ENCODE data around the gene MYZAP. TPM values are rescaled to one million over a fixed set of nuclear protein-coding genes. Genes with fewer than 3 reads are reported as not detected.

MYZAP gene
- total and polyA plus RNA-seq, 2 of the 4 experiments (the other 2 are of a cell fraction) = not detected

- Histone ChIP-seq H3K27ac (ENCODE audit: insufficient read depth, low read length) (no peak overlapping the region), H3K27me3 (ENCODE audit: control insufficient read depth, insufficient read depth, low read length) (peaks cover 24% of the 10 kb centered on the region), H3K36me3 (ENCODE audit: control insufficient read depth, insufficient read depth, low read length) (no peaks in the 10 kb centered on the region), H4K5ac (ENCODE audit: low read depth, low read length) (no peak overlapping the region), H3K4ac (ENCODE audit: low read depth, low read length) (no peak overlapping the region), H3K4me2 (ENCODE audit: low read depth, low read length) (no peak overlapping the region), H3K56ac (ENCODE audit: extremely low read depth, insufficient read depth, low read length) (no peak overlapping the region), H4K20me1 (ENCODE audit: insufficient read depth, low read length) (no peaks in the 10 kb centered on the region), H3K4me3 (ENCODE audit: insufficient read depth, low read depth, low read length) (no peak overlapping the region), H4K8ac (ENCODE audit: low read depth in 2 of 2, low read length in 2 of 2) (no peak overlapping the region), H4K91ac (ENCODE audit: insufficient read depth, low read depth, low read length) (no peak overlapping the region), H3K79me1 (ENCODE audit: low read depth in 1 of 2, low read length in 2 of 2) (no peaks in the 10 kb centered on the region), H3K23ac (ENCODE audit: low read depth, low read length) (no peak overlapping the region), H2AK5ac (ENCODE audit: low read depth, low read length) (no peak overlapping the region), H2BK5ac (ENCODE audit: low read depth, low read length, poor library complexity, severe bottlenecking) (no peak overlapping the region), H2BK15ac (ENCODE audit: low read depth, low read length) (no peak overlapping the region), H3K4me1 (ENCODE audit: control insufficient read depth, insufficient read depth, low read length) (peaks cover 8% of the 10 kb centered on the region), H3K14ac (replicated peaks; ENCODE audit: low read depth, low read length) (no peak overlapping the region), H3K9me3 (ENCODE audit: control insufficient read depth, insufficient read depth, low read length) (no peaks in the 10 kb centered on the region), H3K9ac (ENCODE audit: low read depth, low read length) (no peak overlapping the region), H2AFZ (replicated peaks; ENCODE audit: low read length, poor library complexity) (no peak overlapping the region), H3K18ac (ENCODE audit: low read depth, low read length) (no peak overlapping the region), H3K9me1 (ENCODE audit: insufficient read depth, low read length) (peaks cover 12% of the 10 kb centered on the region), H2BK120ac (ENCODE audit: low read depth, low read length) (no peak overlapping the region), H2BK20ac (ENCODE audit: low read depth, low read length) (no peak overlapping the region), H2AK9ac (replicated peaks; ENCODE audit: low read depth, low read length, poor library complexity) (no peak overlapping the region)
- POLR2A ChIA-PET (ENCODE audit: unreplicated experiment) = no interaction called here
- intact Hi-C loops (cut with micrococcal nuclease) (no loop called here), in situ Hi-C loops (cut with MboI; ENCODE audit: low sequenced_read_pairs) (loop anchor here (25.0 kb wide), 2 partner anchors 636 to 736 kb away; partner anchors contain the start of gene TCF12), dilution Hi-C loops (cut with HindIII; ENCODE audit: low sequenced_read_pairs, unreplicated experiment) (loop anchor here (25.0 kb wide), 1 partner anchor 211 kb away; no protein-coding TSS in a partner anchor)
- DNase-seq (no peak), ATAC-seq (ENCODE audit: low read depth) (no peak)
- no TSS peak for BruUV-seq (replicated peaks)
- CTCF ChIA-PET = interaction anchor here (0.6 kb wide), 1 partner anchor 816 kb away, joined by 3 read pairs; no protein-coding TSS in a partner anchor
- WGBS, 2 experiments (ENCODE audit: extremely low coverage in 2 of 2, insufficient read length in 1 of 2) = 65% methylated on average over 2 of the region's 2 CpGs; no CpG with 5 or more reads in 1 of the 2 experiments
- TF ChIP-seq POLR2A (IDR thresholded peaks at IDR 0.05; ENCODE audit: low read depth, low read length) = no peak
- TF ChIP-seq BHLHE40 (IDR thresholded peaks at IDR 0.05; ENCODE audit: low read depth, low read length) = no peak
- TF ChIP-seq NFE2L2 (IDR thresholded peaks at IDR 0.05; ENCODE audit: low read depth, low read length) = no peak
- TF ChIP-seq FOS (IDR thresholded peaks at IDR 0.05; ENCODE audit: low read depth, low read length) = no peak
- TF ChIP-seq SMC3 (IDR thresholded peaks at IDR 0.05; ENCODE audit: low read depth, low read length) = no peak
- TF ChIP-seq RAD21 (IDR thresholded peaks at IDR 0.05; ENCODE audit: low read length) = no peak
- TF ChIP-seq, protein P1, sequence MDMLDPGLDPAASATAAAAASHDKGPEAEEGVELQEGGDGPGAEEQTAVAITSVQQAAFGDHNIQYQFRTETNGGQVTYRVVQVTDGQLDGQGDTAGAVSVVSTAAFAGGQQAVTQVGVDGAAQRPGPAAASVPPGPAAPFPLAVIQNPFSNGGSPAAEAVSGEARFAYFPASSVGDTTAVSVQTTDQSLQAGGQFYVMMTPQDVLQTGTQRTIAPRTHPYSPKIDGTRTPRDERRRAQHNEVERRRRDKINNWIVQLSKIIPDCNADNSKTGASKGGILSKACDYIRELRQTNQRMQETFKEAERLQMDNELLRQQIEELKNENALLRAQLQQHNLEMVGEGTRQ (IDR thresholded peaks at IDR 0.05; ENCODE audit: low read depth, low read length) = no peak
- no peak for TF ChIP-seq MAFK (IDR thresholded peaks at IDR 0.05; ENCODE audit: low read depth, low read length)
These were observed 43.4 kb upstream of the MYZAP start for GRCh38 chr15:57548351-57548750.
